GM18873 (cell line): ENCODE data around the gene WEE2.
"Not testable (repeated sequence)": the region's sequence is repeated elsewhere in the genome, so short reads cannot be mapped to it uniquely, and the experiment has no call there.

Source experiments
- ATAC-seq: cut with Tn5 transposase; IDR thresholded peaks from one replicate; pipeline ENCODE4 v1.9.1; 2021; ENCODE audit warnings: mild to moderate bottlenecking, moderate library complexity, moderate number of reproducible peaks; ENCODE audit not compliant: unreplicated experiment, low FRiP score

WEE2 gene

DNA sequence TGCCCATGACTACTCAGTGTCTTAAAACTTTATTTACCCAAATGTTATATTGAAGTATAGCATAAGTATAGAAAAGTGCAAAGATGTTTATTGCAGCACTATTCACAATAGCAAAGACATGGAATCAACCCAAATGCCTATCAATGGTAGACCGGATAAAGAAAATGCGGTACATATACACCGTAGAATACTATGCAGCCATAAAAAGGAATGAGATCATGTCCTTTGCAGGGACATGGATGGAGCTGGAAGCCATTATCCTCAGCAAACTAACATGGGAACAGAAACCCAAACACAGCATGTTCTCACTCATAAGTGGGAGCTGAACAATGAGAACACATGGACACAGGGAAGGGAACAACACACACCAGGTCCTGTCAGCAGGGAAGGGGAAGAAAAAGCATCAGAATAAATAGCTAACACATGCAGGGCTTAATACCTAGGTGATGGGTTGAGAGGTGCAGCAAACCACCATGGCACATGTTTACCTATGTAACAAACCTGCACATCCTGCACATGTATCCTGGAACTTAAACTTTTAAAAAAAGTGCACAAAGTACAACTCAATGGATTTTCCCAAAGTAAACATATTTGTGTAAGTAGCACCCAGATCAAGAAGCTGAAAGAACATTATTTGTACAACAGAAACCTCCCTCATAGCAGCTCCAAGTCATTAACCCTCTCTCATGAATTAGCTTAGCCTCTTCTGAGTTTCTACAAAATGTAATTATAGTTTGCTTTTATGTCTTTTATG lies 18.9 kb upstream of the WEE2 start:
- ATAC-seq: not testable (repeated sequence)

DNA sequence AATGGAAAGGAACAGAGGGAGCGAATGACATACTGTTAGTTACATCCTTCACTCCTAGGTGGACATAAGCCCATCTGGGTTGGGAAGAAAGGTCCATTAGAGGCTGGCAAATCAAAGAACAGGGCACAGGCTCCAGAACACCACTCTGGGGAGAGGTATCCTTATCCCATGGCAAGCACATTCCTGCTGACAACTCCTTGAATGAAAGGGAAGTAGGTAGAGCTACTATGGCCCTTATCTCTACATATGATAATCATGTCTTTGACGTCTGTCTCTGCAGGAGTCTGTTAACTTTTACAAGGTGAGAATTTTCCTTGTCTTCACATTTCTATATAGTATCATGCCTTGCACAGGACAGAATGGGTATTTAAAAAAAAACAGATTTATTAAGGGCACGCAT lies 16.6 kb upstream of the WEE2 start:
- no peak for ATAC-seq

GRCh38 chr7:141691961-141692360 lies 16.2 kb upstream of the WEE2 start:
- no peak for ATAC-seq

GRCh38 chr7:141693082-141693481 lies 15.1 kb upstream of the WEE2 start:
- ATAC-seq: no peak

- ATAC-seq: no peak
Observed at GRCh38 chr7:141695803-141696289, 12.3 kb upstream of the WEE2 start.

DNA sequence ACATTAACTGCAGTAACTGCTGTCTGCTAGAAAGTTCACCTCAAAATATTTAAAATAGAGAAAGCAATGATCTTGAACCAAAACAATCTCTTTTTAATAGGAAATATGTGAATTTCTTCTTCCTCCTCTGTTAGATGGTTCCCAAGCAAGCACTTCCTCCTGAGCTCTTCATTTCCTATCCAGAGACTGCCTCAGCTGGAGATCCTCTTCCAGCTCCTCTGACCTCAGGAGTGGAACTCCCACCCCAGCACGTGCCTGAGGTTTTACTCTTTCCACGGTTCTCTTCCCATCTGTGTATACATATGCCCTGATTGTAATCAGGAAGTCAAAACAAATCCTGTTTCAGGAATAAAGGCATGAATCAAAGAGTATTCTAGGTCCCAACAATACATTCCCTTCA lies 11.8 kb upstream of the WEE2 start:
- ATAC-seq: no peak

DNA sequence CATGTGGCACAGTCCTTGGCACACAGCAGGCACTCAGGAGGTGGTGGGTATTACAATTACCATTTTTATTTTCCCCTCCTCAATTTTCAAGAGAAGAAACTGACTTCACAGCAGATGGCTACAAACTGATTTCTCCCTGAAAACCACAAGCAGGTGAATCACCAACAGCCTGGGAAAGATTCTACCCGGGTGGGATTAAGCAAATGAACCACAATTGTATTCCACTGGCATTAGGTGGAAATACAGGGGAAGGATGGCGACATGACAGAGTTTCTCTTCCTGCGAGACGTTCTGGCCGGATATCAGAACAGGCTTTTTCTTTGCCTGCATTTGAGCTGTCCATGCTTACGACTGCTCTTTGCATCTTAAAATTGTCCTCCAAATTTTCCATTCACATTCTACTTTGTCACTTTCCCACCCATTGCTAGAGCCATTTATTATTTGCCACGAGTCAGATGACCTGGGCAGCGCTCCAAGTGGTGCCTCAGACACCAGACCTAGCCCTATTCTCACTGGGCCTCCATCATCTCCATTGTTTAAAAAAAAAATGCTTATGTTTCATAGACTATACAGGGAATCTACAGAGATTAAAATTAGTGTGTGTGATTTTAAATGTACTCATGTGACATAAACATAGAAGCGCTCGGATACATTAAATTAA lies 10.8 kb upstream of the WEE2 start:
- ATAC-seq: no peak

- no peak for ATAC-seq
Observed at GRCh38 chr7:141698247-141699015, 9.7 kb upstream of the WEE2 start.

GRCh38 chr7:141699860-141700259 lies 8.3 kb upstream of the WEE2 start:
- no peak for ATAC-seq

- ATAC-seq: no peak
Observed at GRCh38 chr7:141700296-141700847, 7.8 kb upstream of the WEE2 start.

DNA sequence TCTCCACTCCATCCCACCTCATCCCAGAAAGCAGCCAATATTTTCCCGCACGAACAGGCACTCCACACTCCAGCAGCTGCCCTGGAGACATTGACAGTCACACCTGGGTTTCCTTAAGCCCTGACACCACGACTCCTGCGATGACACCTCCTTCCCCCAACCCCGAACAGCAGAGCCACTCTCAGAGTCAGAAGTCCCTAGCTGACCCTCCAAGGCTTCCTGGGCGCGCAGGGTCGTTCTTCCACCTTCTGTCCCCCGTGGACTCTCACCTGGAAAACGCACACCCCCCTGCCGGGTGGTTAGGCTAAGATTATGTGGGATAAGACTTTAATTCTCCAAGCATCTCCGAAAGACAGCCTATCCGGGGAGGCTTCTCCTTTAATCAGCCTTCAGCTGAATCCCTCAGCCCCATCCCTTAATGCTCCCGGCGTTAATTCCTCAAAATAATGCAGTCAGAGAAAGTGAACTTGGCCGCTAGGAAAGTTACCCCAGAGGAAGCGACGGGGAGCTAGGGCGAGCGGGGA lies 7.2 kb upstream of the WEE2 start:
- no peak for ATAC-seq

DNA sequence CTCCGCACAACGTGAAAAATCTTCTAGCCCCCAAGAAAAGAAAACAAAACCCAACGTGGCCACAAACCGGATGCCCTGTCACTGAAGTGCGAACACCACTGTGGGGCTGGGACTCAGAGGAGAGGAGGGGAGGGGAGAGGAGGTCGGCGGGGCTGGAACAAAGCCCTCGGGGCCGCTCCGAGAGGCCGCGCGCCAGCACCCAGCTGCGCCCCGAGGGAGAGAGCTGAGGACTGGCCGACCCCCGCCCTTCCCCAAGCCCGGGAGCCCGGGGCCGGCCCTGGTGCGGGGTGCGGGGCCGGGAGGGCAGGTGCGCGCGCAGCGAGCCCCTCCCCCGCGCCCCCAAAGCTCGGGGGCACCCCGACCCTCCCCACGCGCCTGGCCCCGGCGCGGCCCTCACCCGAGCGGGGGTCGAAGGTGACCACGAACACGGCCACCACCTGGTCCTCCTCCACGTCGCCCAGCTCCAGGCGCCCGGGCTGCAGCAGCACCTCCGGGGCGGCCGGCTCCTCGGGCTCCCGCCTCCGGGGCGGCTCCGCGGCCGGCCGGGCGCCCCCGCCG lies 6.6 kb upstream of the WEE2 start:
- ATAC-seq: peak; percentile 54

DNA sequence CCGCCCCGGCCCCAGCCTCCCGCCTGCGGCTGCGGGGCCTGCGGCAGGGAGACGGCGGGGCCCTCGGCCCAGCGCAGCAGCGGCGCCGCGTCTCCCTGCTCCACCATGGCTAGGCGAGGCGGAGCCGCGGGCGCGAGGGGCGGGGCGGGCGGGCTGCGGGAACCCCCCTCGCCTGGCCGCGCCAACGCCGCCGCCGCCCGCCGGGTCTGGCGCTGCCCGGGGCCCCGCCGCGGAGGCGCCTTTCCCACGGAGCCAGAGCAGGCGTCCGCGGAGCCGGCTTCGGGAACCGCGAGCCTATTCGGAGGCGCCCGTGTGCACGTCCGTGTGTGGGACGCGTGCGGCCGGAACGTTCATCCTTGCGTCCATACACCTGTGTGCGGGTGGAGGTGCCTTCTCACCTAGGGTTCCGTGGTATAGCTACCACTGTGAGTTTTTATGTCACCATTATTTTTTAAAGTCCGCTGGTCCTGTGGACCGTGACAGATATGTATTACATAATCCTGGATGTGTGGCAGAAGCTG lies 6.0 kb upstream of the WEE2 start, which contains the start of gene DENND11:
TSS of gene DENND11 (minus strand) at position 120 of the 521 bp plus-strand sequence. CDS start at position 107, 13 bp downstream.
- peak; percentile 53 for ATAC-seq

GRCh38 chr7:141702892-141703291 lies 5.3 kb upstream of the WEE2 start:
- no peak for ATAC-seq

DNA sequence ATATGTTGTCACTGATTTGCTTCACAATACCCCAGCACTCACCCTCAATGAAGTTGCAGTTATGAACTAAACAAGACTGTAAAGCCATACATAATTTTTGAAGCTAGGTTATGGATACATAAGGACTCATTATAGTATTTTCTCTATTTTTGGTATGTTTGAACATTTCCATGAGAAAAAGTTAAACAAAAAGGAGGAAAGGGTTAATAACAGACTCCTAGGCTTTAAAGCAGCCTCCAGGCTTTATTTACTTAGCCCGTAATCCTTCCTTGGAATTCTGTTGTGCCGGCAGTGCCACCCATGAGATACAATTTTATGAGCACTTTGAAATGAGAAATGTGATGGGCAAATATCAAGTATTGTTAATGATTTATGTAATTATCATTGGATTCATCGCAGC lies 4.0 kb upstream of the WEE2 start:
- ATAC-seq: no peak

DNA sequence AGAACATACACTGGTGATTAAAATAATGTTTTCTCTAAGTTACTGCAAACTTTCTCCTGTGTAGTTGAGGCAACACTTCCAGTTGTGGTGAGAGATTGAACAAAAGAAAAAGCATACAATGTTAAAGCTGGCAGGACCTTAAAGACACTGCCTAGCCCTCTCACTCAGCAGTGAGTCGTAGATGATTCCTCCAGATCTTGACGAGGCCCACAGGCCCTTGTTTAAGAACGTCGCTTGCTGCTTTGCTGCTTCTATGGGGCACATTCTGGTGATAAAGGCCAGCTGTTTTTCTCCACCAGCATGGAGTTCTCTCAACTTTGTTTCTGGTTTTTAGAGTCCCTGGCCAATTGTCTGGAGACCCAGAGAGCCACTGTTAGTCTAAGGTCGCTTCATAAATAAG lies 3.4 kb upstream of the WEE2 start:
- no peak for ATAC-seq

- ATAC-seq: no peak
Observed at GRCh38 chr7:141706239-141707064, 1.7 kb upstream of the WEE2 start.

- no peak for ATAC-seq
Observed at GRCh38 chr7:141709318-141709717, 1.2 kb downstream of the WEE2 start.

- ATAC-seq: no peak
Observed at GRCh38 chr7:141709749-141710148, 1.6 kb downstream of the WEE2 start.
